HEK293 (cell line): ENCODE results near the gene BAIAP3.

Source experiments
- CTCF ChIA-PET: fragments of 350-600 bp; formaldehyde crosslinking; extraction: SDS; loops from one replicate; lab custom pipeline; 2021; ENCODE audit warnings: antibody characterized with exemption; lab: Yijun Ruan, JAX
- POLR2A ChIA-PET: fragments of 300-600 bp; formaldehyde crosslinking; extraction: SDS; loops from one replicate; lab custom pipeline; 2020; ENCODE audit warnings: antibody characterized with exemption, inconsistent platforms; lab: Yijun Ruan, JAX
- H3K27ac ChIP-seq: fragments of 200-500 bp; sonication (Bioruptor generic); 2 replicates; pipeline ENCODE4 v1.5.1; 2014; ENCODE audit warnings: low read depth, low read length, control low read depth, inconsistent platforms; ENCODE audit errors: extremely low read depth
- H3K36me3 ChIP-seq, 2 experiments: fragments of 200-500 bp in 1 of 2; sonication (Bioruptor generic) in 1 of 2; 1 replicate in 1 of 2; 2 replicates in 1 of 2; pipeline ENCODE4 v1.5.1; 2014 to 2017; ENCODE audit warnings: inconsistent platforms in 2 of 2, low read length in 2 of 2; ENCODE audit not compliant: control insufficient read depth in 2 of 2, insufficient read depth in 1 of 2
- H3K4me1 ChIP-seq: fragments of 200-500 bp; sonication (Bioruptor generic); 2 replicates; pipeline ENCODE4 v1.5.1; 2014; ENCODE audit warnings: mild to moderate bottlenecking, low read length, inconsistent platforms; ENCODE audit not compliant: control insufficient read depth, insufficient read depth
- H3K4me3 ChIP-seq: 2 replicates; pipeline ENCODE4 v1.5.1; 2011; ENCODE audit warnings: low read depth, mild to moderate bottlenecking, control low read depth, low read length, moderate library complexity
- H3K9me3 ChIP-seq: fragments of 200-500 bp; sonication (Bioruptor generic); 2 replicates; pipeline ENCODE4 v1.5.1; 2014; ENCODE audit warnings: low read depth, low read length, inconsistent platforms; ENCODE audit not compliant: control insufficient read depth, insufficient read depth
- GLI2 ChIP-seq: fragments of 450-650 bp; formaldehyde crosslinking; IDR thresholded peaks from 2 replicates; pipeline ENCODE4; 2017; ENCODE audit warnings: missing biosample characterization, missing genetic modification characterization, low read depth, borderline replicate concordance
- IKZF3 ChIP-seq: fragments of 450-650 bp; IDR thresholded peaks from 2 replicates; pipeline ENCODE4 v1.5.0; 2018; ENCODE audit warnings: missing biosample characterization, mild to moderate bottlenecking, missing genetic modification characterization, moderate library complexity
- KLF10 ChIP-seq: fragments of 450-650 bp; IDR thresholded peaks from 2 replicates; pipeline ENCODE4 v1.5.1; 2018; ENCODE audit warnings: missing biosample characterization, mild to moderate bottlenecking, missing genetic modification characterization
- OSR2 ChIP-seq: fragments of 450-650 bp; formaldehyde crosslinking; IDR thresholded peaks from 2 replicates; pipeline ENCODE4 v1.5.1; 2016; ENCODE audit warnings: missing biosample characterization, missing genetic modification characterization
- PRDM2 ChIP-seq: fragments of 450-650 bp; formaldehyde crosslinking; IDR thresholded peaks from 2 replicates; pipeline ENCODE4 v1.5.1; 2016; ENCODE audit warnings: missing biosample characterization, missing genetic modification characterization, borderline replicate concordance
- ZNF140 ChIP-seq: fragments of 450-650 bp; formaldehyde crosslinking; IDR thresholded peaks from 2 replicates; pipeline ENCODE4 v1.5.1; 2016; ENCODE audit warnings: missing biosample characterization, missing genetic modification characterization
- ZNF146 ChIP-seq: fragments of 450-650 bp; formaldehyde crosslinking; IDR thresholded peaks from 2 replicates; pipeline ENCODE4 v1.5.1; 2016; ENCODE audit warnings: missing biosample characterization, missing genetic modification characterization
- ZNF16 ChIP-seq: fragments of 450-650 bp; formaldehyde crosslinking; IDR thresholded peaks from 2 replicates; pipeline ENCODE4 v1.5.1; 2016; ENCODE audit warnings: low read depth, missing biosample characterization, missing genetic modification characterization
- ZNF2 ChIP-seq: fragments of 450-650 bp; formaldehyde crosslinking; IDR thresholded peaks from 2 replicates; pipeline ENCODE4 v1.5.1; 2016; ENCODE audit warnings: missing biosample characterization, missing genetic modification characterization
- ZNF449 ChIP-seq: fragments of 450-650 bp; formaldehyde crosslinking; IDR thresholded peaks from 2 replicates; pipeline ENCODE4 v1.5.1; 2017; ENCODE audit warnings: missing biosample characterization, mild to moderate bottlenecking, missing genetic modification characterization, moderate library complexity
- ZNF529 ChIP-seq: fragments of 450-650 bp; formaldehyde crosslinking; IDR thresholded peaks from 2 replicates; pipeline ENCODE4 v1.5.1; 2017; ENCODE audit warnings: missing genetic modification characterization, missing biosample characterization; ENCODE audit not compliant: insufficient replicate concordance
- ZNF785 ChIP-seq: fragments of 450-650 bp; formaldehyde crosslinking; IDR thresholded peaks from 2 replicates; pipeline ENCODE4 v1.5.1; 2016; ENCODE audit warnings: missing biosample characterization, missing genetic modification characterization
- ZNF791 ChIP-seq: fragments of 450-650 bp; formaldehyde crosslinking; IDR thresholded peaks from 2 replicates; pipeline ENCODE4 v1.5.1; 2016; ENCODE audit warnings: missing biosample characterization, missing genetic modification characterization
- ZSCAN30 ChIP-seq: fragments of 450-650 bp; IDR thresholded peaks from 2 replicates; pipeline ENCODE4 v1.5.1; 2018; ENCODE audit warnings: missing biosample characterization, mild to moderate bottlenecking, missing genetic modification characterization, moderate library complexity
- ZSCAN5A ChIP-seq: fragments of 450-650 bp; formaldehyde crosslinking; IDR thresholded peaks from 2 replicates; pipeline ENCODE4 v1.5.1; 2016; ENCODE audit warnings: missing biosample characterization, missing genetic modification characterization

The BAIAP3 gene

GRCh38 chr16:1349351-1349750, 15.9 kb downstream of the BAIAP3 start:
- no peak overlapping the region for H3K4me3 ChIP-seq
- CTCF ChIA-PET, result no interaction called here
- H3K4me1 ChIP-seq, result peaks cover 5% of the 10 kb centered on the region; the same call in 1 of the 2 replicates
- H3K36me3 ChIP-seq, result peaks cover 0 to 34% of the 10 kb centered on the region in 2 experiments; a peak in 1 of 3 replicates
- TF ChIP-seq ZNF16 (no peak), ZNF449 (no peak), KLF10 (tag by site-specific recombination) (no peak), ZNF785 (tag by site-specific recombination) (no peak), ZSCAN30 (tag by site-specific recombination) (no peak), OSR2 (tag by site-specific recombination) (no peak)
- no peak overlapping the region for H3K27ac ChIP-seq
- H3K9me3 ChIP-seq, result no peaks in the 10 kb centered on the region
- POLR2A ChIA-PET, result interaction anchor here (0.6 kb wide), 1 partner anchor 262 kb away, joined by 4 read pairs; no protein-coding TSS in a partner anchor

- Histone ChIP-seq H3K4me1 (peaks cover 5% of the 10 kb centered on the region; the same call in 1 of the 2 replicates), H3K4me3 (no peak overlapping the region), H3K27ac (no peak overlapping the region), H3K9me3 (no peaks in the 10 kb centered on the region), H3K36me3 (peaks cover 0 to 34% of the 10 kb centered on the region in 2 experiments; a peak in 1 of 3 replicates)
- ChIA-PET CTCF (no interaction called here), POLR2A (no interaction called here)
- TF ChIP-seq ZNF529 (tag by site-specific recombination) (no peak), ZSCAN5A (no peak), ZSCAN30 (tag by site-specific recombination) (no peak), GLI2 (tag by site-specific recombination) (no peak), ZNF140 (tag by site-specific recombination) (no peak), IKZF3 (tag by site-specific recombination) (no peak), ZNF146 (no peak), PRDM2 (tag by site-specific recombination) (no peak), ZNF2 (tag by site-specific recombination) (no peak), ZNF791 (tag by site-specific recombination) (no peak)
These were observed 16.5 kb downstream of the BAIAP3 start for GRCh38 chr16:1349951-1350350.
